Activated T-cell treated with anti-CD3 and anti-CD28 coated beads, Interleukin-2, amount 50 U/mL, for 1 hour (primary cell): ENCODE measurements around the gene GGTLC3.
"Not testable (repeated sequence)": the region's sequence is repeated elsewhere in the genome, so short reads cannot be mapped to it uniquely, and the experiment has no call there.

Experiments
- DNase-seq: peaks from one replicate; pipeline ENCODE4 v3.0.0-alpha.2; 2020

GGTLC3 gene

GRCh38 chr22:18518061-18518460, at the start of gene GGTLC3:
TSS of gene GGTLC3 (minus strand) at chr22:18518161. CDS start at chr22:18517897, 264 bp downstream.
- DNase-seq: not testable (repeated sequence)

- not testable (repeated sequence) for DNase-seq
These were observed 42.4 kb upstream of the GGTLC3 start for GRCh38 chr22:18560099-18560974.

GRCh38 chr22:18558939-18559338, 41.0 kb upstream of the GGTLC3 start:
- DNase-seq: not testable (repeated sequence)

GRCh38 chr22:18558516-18558915, 40.6 kb upstream of the GGTLC3 start:
- DNase-seq: not testable (repeated sequence)

- not testable (repeated sequence) for DNase-seq
These were observed 36.6 kb upstream of the GGTLC3 start for GRCh38 chr22:18554280-18555256.

- DNase-seq: not testable (repeated sequence)
These were observed 35.1 kb upstream of the GGTLC3 start for GRCh38 chr22:18552839-18553597.

- DNase-seq: not testable (repeated sequence)
These were observed 33.1 kb upstream of the GGTLC3 start for GRCh38 chr22:18551046-18551445.

- DNase-seq: not testable (repeated sequence)
These were observed 31.7 kb upstream of the GGTLC3 start for GRCh38 chr22:18549458-18550179.

- DNase-seq: not testable (repeated sequence)
These were observed 26.7 kb upstream of the GGTLC3 start for GRCh38 chr22:18544615-18545014.

- not testable (repeated sequence) for DNase-seq
These were observed 25.4 kb upstream of the GGTLC3 start for GRCh38 chr22:18543400-18543799.

- DNase-seq: not testable (repeated sequence)
These were observed 22.0 kb upstream of the GGTLC3 start for GRCh38 chr22:18539994-18540393.

GRCh38 chr22:18534315-18534714, 16.4 kb upstream of the GGTLC3 start:
- not testable (repeated sequence) for DNase-seq

- DNase-seq: not testable (repeated sequence)
These were observed 15.7 kb upstream of the GGTLC3 start for GRCh38 chr22:18533633-18534032.

GRCh38 chr22:18529416-18530145, 11.6 kb upstream of the GGTLC3 start:
- not testable (repeated sequence) for DNase-seq

GRCh38 chr22:18528597-18529415, 10.8 kb upstream of the GGTLC3 start:
- DNase-seq: peak; percentile 86

GRCh38 chr22:18527752-18528596, 10.0 kb upstream of the GGTLC3 start, which contains the start of gene TMEM191B:
TSS of gene TMEM191B (plus strand) at chr22:18527802. CDS start at chr22:18527981, 179 bp downstream.
- DNase-seq: not testable (repeated sequence)

GRCh38 chr22:18523328-18523727, 5.4 kb upstream of the GGTLC3 start:
- DNase-seq: not testable (repeated sequence)

GRCh38 chr22:18522762-18523161, 4.8 kb upstream of the GGTLC3 start:
- DNase-seq: not testable (repeated sequence)

GRCh38 chr22:18513454-18513853, 4.5 kb downstream of the GGTLC3 start:
- DNase-seq: not testable (repeated sequence)
